SIG-M5 treated with dmso at 0.1 percent for 504 hours (cell line): Measurements from ENCODE around the gene ZNF138.

Source experiments
- DNase-seq: peaks from one replicate; lab custom pipeline; 2025; ENCODE audit not compliant: unreplicated experiment; lab: John Stamatoyannopoulos, UW

ZNF138 gene

GRCh38 chr7:64874562-64875250, 80.5 kb downstream of the ZNF138 start:
- no peak for DNase-seq

GRCh38 chr7:64875258-64875657, 81.0 kb downstream of the ZNF138 start:
- DNase-seq, result no peak

GRCh38 chr7:64875658-64876406, 81.6 kb downstream of the ZNF138 start:
- DNase-seq, result no peak

GRCh38 chr7:64876792-64877713, 82.8 kb downstream of the ZNF138 start:
- no peak for DNase-seq

GRCh38 chr7:64877714-64878610, 83.7 kb downstream of the ZNF138 start:
- no peak for DNase-seq

- no peak for DNase-seq
Observed at GRCh38 chr7:64878684-64879083, 84.5 kb downstream of the ZNF138 start.

GRCh38 chr7:64879086-64879730, 85.0 kb downstream of the ZNF138 start:
- DNase-seq, result no peak

GRCh38 chr7:64879800-64880199, 85.6 kb downstream of the ZNF138 start:
- DNase-seq, result no peak

GRCh38 chr7:64880322-64881297, 86.4 kb downstream of the ZNF138 start:
- DNase-seq, result no peak

- DNase-seq, result no peak
Observed at GRCh38 chr7:64881461-64882287, 87.4 kb downstream of the ZNF138 start.

GRCh38 chr7:64882341-64883112, 88.3 kb downstream of the ZNF138 start:
- DNase-seq, result no peak
